Stimulated activated CD8-positive, alpha-beta memory T cell treated with anti-CD3 and anti-CD28 coated beads, Interleukin-2, amount 100 ng/mL, for 48 hours (primary cell): ENCODE data around the gene SOX2.

Source experiments
- DNase-seq, 2 donors: peaks; one replicate each; pipeline ENCODE4 v3.0.0-alpha.2; 2020; ENCODE audit warnings: low read depth in 2 of 2

SOX2 gene

DNA sequence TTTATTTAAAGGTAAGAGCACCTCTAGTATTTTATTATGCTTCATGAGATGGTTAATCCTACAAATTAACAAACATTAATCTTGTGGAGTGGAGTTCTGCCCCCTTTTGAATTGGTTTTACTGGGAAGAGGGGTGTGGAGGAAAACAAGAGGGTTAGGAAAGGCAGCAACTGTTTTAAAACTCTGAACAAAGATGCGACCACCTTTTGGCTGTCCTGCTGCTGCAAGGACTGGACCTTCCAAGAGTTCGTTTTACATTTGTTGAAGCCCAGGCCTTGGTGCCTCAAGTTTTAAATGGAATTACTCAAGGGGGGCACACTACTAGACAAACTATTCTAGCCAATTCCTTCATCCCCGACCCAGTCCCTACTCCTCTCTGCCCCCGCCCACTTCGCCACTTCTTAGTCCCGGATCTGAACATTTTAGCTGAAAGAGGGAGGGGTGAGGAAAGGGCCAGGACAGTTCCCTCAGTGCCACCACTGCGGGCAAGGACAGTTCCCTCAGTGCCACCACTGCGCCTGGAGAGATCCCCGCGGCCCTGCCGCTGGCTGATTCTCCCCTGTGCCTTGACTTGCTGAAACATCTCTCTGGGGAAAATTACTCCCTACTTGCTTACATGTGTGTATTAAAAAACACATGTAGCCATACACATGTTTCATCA is 11.2 kb downstream of the SOX2 start:
- no peak for DNase-seq

DNA sequence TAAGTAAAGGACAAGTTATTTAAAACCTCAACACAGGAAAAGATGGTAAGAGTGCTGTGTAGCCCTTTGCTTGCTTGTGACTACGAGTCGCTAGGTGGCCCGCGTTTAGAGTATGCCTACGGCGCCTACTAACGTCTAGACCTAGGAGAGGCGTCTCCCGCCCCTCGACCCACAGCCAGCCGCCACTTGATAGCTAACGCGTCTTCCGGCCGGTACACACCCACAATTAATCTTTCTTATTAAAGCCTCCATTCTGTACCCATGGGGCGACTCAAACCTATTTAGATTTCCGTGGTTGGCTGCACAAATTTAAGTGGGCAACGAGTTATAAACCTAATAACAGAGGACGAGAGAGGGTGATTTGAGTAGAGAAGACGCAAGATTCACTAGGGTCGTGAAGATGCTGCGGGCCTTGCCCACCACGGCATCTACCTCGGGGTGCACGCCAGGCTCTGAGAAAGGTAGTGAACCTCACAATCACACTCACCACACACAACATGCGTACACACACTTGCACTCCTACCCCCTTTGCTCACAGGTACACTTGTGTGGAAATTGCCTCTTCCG is 12.0 kb downstream of the SOX2 start:
- DNase-seq: no peak

DNA sequence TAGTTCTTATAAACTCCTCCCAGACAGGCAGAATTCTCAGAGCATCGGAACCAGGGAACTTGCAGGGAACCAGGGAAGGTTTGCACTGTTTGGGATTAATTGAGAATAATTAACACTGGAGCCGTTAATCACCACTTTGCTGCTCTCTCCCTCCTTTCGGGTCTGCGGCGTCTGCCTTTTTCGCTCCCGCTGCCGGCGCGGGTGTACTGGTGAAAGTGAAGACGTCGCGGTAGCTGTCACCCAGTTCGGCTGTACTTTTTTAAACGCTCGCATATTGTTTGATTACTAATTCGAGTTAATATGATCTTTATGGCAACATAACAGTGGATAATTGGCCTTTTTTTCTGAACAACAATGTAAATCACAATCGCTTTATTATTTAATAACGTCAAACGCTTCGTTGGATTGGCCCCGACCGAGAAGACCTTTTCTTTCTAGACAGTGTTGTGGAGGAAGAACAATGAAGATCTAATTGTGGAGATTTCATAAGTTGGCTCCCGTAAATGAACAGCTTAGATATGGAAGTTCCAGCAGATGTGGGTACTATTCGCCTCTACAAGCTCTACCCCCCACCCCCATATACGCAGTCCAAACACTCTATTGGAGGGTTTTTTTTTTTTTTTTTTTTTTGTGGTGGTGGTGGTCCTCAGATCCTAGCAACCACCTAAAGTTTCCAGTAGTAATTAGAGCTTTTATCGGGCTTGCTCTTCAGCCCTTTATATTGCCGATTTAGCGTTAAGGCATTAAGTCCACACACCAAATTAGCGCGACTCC is 12.7 kb downstream of the SOX2 start:
- no peak for DNase-seq

DNA sequence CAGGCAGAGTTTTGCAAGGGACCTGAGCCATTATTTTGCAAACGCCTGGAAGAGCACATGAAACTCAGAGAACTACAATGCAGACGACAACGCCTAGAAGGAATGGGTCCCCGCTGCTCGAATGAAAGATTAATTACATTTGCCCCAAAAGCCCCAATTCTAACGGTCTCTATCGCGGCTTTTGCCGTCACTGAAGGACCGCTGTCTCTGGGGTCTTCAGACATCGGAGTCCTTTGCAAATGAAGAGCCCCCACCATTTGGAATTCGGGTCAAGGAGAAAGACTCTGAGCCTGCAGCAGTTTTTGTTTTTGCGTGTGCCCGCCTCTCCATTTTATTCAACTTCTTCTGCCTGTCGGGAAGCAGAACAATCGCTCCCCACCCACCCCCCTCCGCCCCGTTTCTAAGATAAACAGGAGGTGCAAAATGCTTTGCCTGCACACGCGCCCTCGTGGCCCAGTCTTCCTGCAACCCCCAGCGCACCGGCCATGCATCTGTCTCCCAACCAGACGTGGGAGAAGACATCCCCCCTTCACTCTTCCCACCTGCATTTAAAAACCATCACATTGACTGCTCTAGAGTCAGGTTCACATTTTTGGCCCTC is 13.5 kb downstream of the SOX2 start:
- no peak for DNase-seq

DNA sequence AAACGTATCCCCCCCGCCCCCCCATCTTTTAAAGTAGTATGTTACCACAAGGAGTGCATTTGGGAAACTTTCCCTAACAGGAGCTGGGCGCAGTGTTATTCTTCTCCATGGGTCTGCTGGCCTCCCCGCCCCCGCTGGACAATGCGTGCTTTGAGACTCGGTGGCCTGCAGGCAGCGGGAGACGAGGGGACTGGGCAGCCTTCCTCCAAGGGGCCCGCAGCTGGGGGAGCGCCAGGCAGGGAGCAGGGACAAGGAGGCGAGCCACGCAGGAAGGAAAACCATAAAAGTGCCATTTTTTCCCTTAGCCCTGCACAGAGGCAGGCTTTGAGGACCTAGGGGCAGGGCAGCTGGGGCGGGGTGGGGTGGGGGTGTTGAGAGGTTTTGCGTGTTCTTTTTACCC is 14.1 kb downstream of the SOX2 start:
- DNase-seq: no peak

DNA sequence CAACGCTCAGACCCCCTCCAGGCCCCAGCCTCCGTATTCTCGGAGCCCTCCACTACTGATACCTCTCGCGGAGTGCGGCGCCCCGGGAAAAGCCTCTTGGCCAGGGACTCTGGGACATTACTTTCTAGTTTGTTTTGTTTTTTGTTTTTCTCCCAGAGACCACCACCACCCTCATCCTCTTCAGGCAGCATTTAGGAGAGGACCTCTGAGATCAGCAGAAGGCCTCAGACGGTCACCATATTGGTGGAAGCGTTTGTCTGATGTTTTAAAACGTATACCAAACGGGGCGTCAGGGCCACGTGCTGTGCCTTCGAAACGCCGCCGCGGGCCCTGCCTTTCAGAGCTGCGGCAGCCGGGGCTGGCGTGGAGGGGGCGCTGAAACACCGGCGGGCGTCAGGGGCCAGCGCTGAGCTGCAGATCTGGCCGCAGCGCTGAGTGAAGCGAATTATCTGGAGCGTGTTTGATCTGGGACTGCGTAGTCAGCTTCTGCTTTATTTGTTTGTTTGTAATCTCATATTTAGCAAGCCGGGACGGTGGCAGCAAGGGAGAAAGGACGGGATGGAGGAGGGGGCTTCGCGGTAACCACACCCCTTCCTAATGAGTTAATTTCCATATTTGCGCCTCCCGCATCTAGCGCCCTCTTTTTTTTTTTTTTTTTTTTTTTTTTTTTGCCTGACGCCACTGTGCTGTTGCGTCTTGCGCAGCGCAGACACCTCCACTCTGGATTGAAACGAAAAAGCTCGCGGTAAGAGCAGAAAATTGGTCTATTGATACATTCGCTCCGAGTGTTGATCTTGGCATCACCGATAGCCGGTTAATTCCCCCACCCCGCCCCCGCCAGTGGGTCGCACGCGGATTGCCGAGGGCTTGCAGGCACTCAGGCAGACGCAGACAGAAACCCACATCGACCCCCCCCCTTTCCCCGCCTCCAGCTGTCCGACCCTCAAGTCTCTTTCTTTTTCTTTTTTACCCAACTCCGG is 14.9 kb downstream of the SOX2 start:
- DNase-seq: no peak

DNA sequence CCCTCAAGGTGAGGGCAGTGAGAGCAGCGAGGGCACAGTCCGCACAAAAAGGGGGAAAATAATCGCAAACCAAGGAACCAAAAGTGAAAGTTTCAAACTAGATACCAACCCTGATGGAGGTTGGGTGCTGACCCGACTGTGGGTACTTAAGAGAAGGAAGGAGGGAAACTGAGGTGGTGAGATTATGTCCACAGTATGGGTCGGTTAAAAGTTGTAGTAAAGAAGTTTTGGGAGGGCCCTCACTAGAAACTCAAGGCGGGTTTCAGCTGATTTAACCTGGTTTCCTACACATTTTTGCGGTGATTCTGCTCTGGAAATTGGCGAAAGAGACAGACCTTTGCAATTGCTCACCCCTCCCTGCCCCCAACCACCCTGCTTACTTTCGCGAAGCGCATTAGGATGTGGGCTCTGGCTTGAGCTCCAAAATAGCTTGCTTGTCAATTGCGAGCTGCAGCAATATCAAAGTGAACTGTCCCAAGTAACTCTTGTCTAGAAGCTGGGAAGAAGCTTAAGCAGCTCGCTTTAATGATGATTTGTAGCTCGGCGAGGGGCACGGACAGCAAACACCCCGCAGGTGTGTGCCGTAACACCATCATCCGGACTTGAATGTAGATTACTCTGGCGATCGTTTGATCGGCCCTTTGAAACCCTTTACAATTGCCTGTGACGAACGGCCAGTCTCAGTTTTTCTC is 15.8 kb downstream of the SOX2 start:
- DNase-seq: no peak

DNA sequence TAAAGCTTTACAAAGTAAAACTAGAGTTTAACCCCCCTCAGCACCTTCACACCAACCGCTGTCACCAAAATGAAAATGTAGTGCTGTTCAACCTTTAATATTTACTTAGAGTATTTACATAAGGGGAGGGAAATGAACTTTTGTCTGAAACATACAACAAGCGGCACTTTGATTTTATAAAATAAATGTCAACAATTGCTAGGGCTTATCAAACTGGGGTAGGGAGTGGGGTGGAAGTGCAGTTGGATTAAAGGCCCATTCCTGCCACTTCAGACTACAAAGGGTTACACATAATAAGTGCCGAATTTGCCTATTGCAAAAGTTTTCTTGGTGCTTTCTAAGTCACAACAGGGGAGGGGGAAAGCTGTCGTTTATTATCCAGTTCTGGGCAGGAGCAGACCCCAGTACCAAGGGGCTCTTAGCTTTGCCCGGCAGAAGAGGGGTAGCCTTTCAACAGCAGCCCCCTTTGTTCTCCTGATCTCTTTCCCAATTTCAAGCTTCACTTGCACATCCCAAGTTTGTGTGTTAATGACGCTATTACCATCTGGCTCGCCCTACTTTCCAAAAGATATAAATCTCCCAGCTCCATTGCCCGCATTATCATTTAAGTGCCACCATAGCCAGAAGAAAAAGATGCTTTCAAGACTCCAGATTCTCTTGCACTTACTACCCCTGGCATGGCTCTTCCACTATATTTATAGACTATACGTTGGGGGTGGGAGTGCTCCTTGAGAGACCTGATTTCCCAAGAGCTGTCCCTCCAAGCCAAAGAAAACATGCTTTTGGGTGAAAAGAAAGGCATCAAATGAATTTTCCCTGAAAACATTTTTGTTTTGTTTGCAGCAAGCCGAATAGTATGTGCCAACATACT is 17.0 kb downstream of the SOX2 start:
- no peak for DNase-seq

DNA sequence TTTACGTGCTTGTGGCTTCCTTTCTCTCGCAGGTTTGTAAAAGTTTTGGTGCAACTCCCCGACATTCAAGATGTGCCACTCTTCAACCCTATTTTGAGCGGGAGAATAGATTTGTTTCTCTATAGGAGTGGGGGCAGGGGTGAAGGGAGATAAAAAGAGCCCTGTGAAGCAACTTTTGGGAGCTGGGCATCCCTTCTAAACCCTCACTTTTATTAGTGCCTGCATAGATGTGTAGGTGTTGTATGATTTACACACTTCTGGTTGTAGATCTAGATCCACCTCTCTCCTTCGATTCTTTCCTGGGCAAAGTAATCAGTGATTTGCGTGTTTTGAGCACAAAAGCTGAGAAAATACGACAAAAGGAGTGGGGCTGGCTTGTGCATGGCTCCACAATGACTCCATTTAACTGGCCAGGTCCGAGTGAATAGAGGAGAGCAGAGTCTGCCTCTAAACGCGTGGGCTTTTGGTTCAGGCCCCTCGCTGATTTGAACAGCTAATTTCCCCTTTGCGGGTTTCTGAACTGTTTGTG is 17.7 kb downstream of the SOX2 start:
- no peak for DNase-seq

DNA sequence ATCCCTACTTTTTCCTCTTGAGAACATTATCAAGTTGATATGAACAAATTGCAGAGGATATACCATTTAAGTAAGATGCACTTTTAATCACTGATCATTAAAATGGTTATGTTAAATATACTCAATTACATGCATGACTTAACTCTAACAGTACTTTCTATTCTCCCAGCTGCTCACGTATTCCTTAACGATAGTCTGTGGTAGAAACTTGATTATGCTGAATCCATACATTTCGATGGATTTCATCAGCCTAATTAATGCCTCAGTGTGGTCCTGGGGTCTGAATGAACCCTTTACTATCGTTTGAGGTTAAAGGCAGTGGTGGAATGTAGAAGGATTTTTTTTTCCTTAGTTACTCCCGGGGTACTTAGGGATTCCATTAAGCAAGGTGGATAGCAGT is 18.6 kb downstream of the SOX2 start:
- DNase-seq: no peak

DNA sequence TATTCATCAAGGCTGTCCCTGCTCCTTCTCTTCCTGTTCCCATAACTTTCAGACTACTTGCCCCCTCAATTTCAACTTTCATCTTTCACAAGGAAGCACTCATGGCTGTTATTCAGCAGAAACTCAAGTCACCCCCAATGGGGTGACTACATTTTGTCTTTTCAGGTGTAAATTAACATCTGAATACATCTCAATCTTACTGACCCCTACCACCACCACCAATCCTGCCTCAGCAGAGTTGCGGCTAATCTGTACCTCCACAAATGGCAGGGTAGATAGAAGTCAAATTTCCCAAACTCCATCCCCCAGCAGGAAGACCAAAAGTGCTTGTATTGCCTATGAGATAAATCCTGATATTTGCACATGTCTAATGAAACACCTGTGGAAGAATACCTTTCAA is 19.2 kb downstream of the SOX2 start:
- no peak for DNase-seq

DNA sequence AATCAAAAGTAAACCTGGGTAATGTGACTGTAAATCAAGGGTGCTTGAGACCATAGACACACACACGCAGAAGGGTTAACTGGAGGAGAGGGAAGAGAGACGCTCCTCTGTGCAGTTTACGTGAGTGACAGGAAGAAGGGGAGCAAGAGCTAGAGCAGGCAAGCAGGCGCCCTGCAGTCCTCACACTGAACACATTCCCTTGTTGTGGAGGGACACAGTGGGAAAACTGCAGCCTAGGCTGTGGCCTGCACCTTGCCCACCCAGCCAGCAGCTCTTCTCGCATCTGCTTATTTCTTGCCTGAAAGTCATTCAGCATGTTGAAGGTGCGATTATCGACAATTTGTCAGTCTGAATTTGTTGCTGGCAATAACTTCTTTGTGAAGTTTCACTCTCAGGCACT is 24.2 kb downstream of the SOX2 start:
- DNase-seq: no peak

DNA sequence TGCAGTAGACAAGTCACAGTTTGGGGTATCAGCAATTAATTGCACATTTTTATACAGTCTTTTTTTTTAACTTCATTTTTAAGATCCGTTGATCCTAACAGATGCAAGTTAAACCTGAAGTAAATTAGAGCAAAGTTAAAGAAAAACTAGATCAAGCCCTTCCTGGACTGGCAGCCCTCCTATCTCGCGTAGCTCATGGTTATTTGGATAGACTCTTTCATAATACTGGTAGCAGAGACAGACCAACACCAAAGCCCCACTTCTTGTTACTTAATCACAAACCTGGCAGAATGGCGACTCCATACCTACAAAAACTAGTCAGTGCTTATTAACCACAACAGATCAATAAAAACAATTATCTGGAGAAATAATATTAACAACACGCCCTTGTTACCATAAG is 26.8 kb downstream of the SOX2 start:
- no peak for DNase-seq

DNA sequence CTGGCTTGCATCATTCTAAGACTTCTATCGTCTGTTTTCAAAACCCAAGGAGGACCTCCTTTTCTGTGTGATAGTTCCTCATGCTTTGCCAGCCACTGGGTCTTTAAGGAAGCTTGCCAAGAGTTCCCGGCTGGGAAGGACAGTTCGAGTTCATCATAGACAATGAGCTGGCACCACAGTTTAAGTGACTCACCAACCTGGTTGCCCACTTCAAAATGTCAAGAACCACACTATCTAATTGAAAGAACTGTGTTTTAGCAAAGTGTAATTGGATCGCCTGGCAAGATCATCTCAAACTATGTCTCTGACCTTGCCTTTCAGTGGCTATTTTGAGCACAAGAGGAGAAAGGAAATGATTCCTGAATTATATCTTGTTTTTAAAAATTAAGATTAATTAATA is 27.9 kb downstream of the SOX2 start:
- no peak for DNase-seq

DNA sequence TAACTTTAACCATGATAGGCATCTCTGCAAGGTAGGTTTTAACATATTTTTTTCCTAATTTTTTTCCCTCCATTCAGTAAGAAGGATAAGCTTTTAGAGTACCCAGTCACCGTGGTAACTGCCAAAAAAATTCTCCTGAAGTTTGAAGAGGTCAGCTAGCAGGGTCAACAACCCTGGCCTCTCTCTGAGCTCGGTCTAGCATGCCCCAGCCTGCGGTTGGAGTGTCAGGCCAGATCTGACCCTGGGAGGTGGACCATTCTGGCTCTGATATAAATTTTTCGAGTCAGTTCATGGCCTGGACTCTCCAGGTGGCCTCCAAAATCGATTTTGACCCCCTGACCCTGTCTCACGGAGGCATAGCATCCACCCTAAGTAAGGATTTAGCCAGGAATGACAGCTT is 29.7 kb downstream of the SOX2 start:
- DNase-seq: no peak

DNA sequence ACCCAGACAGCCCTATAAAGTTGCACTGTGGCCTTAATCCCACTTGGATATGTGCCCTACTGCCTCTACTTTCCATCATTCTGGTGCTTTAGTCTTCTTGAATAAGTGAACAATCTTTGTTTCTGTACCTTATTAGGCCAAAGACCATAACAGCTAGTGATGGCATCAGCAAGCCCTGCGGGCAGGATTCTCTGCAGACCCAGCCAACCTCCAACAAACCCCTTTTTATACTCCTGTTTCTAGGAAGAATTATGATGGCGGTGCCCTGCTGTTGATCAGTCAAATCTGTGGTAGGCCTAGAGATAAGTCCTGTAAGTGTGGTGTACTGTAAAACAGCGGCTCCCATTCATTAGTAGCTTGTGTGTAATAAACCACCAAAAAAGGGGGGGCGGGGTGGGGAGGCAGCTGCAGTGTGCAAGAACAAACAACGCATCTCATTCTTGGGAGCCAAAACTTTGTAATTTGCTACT is 40.5 kb downstream of the SOX2 start:
- no peak for DNase-seq

DNA sequence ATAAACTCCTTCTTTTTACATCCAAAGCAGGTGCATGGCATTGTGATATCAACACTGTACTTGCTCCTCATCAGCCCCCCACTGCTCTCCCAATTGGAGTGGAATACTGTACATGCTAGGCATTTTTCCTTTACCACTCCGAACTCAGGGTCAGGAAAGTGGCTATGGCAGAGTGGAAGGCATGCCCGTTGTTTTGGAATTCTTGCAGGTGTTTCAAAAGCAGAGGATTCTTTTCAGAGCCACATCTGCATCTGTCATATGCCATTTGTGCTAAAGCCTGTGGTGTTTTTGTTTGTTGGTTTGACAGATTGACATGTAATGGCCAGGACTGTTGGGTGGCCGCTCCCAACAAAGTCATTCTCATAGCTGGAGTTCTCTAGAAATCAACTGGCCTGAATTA is 41.7 kb downstream of the SOX2 start:
- no peak for DNase-seq

DNA sequence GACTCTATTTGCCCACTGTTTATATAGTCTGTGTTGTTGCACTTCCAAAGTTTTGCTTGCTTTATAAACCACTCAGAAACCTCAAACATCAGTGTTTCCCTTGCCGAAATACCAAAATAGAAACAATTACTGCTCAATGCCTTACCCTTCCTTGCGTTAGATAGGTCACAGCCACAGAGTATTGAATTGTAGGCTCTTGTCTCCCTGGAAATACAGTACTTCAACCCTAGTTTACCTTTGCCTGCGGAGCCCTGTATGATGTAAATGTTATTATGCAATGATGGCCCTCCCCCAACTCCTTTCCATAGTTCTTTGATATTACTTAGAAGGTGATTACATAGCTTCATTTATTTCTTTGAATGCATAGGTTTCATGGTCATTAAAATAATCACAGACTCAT is 44.2 kb downstream of the SOX2 start:
- DNase-seq: no peak

DNA sequence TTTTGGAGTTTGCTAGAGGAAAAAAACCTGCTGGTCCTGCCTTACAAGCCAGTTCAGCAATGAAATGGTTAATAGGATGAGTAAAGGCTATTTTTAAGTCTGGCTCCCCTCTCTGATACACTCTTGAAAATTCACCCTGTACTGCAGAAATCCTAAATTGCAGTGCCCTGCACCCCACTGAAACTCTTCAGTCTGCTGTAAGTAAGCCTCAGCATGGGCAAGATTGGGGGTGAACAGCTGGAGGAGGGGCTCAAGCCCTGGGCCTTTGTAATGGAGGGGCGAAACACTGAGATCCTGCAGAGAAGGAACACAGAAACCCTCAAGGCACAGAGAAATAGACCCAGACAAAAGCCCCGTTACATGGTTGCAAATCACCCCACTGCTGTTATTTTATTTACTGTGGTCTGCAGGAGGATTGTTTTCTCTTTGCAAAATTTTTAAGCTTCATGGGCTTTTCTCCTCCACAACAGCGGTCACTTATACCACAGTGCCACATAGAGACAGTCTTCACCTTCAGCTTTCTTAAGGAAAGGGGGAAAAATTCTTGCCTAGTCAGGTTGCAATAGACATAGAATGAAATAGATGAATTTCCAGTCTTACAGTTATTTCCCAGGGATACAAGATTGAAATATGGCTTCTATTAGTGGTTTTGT is 45.0 kb downstream of the SOX2 start:
- DNase-seq: no peak
